ENCODE data around the gene CMTM6. TPM values are rescaled to one million over a fixed set of nuclear protein-coding genes. Genes with fewer than 3 reads are reported as not detected.
A peak's percentile ranks its signal among the peaks of the same experiment; 100 is the strongest.

The CMTM6 gene
- total and polyA plus RNA-seq, 10 of the 15 experiments (the other 5 are each of a cell fraction or from before 2014, with no cell fraction given): 27.1 to 97.3 (median 61.4) TPM

DNA sequence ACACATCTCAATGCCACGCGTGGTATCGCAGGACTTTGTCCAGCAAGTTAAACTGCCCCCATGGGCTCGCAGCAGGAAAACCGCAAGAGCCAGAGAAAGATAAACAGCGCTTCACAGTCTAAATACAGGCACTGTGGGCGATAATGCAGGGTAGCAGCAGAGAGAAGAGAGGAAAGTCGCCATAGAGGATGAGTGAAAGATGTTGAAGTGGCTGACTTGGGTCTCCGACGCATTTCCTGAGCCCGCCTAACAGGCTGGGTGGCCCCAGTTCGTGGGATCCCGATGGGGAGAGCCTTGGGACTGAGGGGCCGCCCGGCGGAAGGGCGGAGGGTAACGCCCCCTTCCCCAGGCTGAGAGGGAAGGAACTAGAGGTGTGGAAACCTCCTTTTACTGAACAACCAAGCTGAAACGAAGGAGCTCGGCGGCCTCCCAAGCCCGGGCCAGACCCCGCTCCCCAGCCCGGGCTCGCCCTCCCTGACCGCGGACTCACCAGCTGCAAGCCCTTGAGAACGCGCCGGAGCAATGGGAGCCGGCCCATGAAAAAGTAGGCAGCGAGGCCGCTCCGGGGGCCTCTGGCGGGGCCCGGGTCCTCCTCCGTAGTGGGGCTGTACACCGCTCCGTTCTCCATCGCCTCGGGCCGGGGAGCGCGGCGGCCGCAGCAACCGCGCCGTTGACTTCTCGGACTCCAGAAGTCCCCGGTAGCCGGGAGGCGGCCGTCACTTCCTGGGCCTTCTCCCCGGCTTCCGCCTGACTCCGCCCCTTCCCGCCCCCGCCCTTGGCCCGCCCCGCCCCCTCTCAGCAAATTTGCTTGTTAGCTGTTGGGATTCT is at the start of gene CMTM6 (continued):
- TF ChIP-seq CEBPB (IDR thresholded peaks at IDR 0.05; ENCODE audit: borderline replicate concordance in 1 of 2, low read depth in 2 of 2, low read length in 2 of 2) (no peak), CREM (IDR thresholded peaks at IDR 0.05; ENCODE audit: low read depth) (0 out of 2 replicates have a peak, but pooled peaks have one; percentile 21), GATAD2B (conservative IDR thresholded peaks at IDR 0.05; ENCODE audit: low read depth) (peak; percentile 87), ZNF384 (IDR thresholded peaks at IDR 0.05; ENCODE audit: borderline replicate concordance, low read depth, low read length) (no peak), NRF1 (conservative IDR thresholded peaks at IDR 0.05; ENCODE audit: low read depth, low read length) (no peak), TCF7 (IDR thresholded peaks at IDR 0.05; ENCODE audit: borderline replicate concordance) (0 out of 2 replicates have a peak, but pooled peaks have one; percentile 3), BMI1 (IDR thresholded peaks at IDR 0.05; ENCODE audit: borderline replicate concordance) (0 out of 2 replicates have a peak, but pooled peaks have one; percentile 21), SMARCA5 (IDR thresholded peaks at IDR 0.05) (no peak), NFYA (IDR thresholded peaks at IDR 0.05; ENCODE audit: borderline replicate concordance, low read depth, low read length) (no peak), NBN (IDR thresholded peaks at IDR 0.05) (peak; percentile 56; the same call in 1 of the 2 replicates), NR2F1 (conservative IDR thresholded peaks at IDR 0.05) (0 out of 2 replicates have a peak, but pooled peaks have one; percentile 46), ZZZ3 (IDR thresholded peaks at IDR 0.05; ENCODE audit: control insufficient read depth, insufficient read length, low read depth) (no peak)
- TF ChIP-seq, protein P1, sequence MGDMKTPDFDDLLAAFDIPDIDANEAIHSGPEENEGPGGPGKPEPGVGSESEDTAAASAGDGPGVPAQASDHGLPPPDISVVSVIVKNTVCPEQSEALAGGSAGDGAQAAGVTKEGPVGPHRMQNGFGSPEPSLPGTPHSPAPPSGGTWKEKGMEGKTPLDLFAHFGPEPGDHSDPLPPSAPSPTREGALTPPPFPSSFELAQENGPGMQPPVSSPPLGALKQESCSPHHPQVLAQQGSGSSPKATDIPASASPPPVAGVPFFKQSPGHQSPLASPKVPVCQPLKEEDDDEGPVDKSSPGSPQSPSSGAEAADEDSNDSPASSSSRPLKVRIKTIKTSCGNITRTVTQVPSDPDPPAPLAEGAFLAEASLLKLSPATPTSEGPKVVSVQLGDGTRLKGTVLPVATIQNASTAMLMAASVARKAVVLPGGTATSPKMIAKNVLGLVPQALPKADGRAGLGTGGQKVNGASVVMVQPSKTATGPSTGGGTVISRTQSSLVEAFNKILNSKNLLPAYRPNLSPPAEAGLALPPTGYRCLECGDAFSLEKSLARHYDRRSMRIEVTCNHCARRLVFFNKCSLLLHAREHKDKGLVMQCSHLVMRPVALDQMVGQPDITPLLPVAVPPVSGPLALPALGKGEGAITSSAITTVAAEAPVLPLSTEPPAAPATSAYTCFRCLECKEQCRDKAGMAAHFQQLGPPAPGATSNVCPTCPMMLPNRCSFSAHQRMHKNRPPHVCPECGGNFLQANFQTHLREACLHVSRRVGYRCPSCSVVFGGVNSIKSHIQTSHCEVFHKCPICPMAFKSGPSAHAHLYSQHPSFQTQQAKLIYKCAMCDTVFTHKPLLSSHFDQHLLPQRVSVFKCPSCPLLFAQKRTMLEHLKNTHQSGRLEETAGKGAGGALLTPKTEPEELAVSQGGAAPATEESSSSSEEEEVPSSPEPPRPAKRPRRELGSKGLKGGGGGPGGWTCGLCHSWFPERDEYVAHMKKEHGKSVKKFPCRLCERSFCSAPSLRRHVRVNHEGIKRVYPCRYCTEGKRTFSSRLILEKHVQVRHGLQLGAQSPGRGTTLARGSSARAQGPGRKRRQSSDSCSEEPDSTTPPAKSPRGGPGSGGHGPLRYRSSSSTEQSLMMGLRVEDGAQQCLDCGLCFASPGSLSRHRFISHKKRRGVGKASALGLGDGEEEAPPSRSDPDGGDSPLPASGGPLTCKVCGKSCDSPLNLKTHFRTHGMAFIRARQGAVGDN (IDR thresholded peaks at IDR 0.05): no peak
- TF ChIP-seq, protein P2, sequence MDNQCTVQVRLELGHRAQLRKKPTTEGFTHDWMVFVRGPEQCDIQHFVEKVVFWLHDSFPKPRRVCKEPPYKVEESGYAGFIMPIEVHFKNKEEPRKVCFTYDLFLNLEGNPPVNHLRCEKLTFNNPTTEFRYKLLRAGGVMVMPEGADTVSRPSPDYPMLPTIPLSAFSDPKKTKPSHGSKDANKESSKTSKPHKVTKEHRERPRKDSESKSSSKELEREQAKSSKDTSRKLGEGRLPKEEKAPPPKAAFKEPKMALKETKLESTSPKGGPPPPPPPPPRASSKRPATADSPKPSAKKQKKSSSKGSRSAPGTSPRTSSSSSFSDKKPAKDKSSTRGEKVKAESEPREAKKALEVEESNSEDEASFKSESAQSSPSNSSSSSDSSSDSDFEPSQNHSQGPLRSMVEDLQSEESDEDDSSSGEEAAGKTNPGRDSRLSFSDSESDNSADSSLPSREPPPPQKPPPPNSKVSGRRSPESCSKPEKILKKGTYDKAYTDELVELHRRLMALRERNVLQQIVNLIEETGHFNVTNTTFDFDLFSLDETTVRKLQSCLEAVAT (IDR thresholded peaks at IDR 0.05): peak; percentile 69; the same call in 1 of the 2 replicates
- TF ChIP-seq, protein P3, sequence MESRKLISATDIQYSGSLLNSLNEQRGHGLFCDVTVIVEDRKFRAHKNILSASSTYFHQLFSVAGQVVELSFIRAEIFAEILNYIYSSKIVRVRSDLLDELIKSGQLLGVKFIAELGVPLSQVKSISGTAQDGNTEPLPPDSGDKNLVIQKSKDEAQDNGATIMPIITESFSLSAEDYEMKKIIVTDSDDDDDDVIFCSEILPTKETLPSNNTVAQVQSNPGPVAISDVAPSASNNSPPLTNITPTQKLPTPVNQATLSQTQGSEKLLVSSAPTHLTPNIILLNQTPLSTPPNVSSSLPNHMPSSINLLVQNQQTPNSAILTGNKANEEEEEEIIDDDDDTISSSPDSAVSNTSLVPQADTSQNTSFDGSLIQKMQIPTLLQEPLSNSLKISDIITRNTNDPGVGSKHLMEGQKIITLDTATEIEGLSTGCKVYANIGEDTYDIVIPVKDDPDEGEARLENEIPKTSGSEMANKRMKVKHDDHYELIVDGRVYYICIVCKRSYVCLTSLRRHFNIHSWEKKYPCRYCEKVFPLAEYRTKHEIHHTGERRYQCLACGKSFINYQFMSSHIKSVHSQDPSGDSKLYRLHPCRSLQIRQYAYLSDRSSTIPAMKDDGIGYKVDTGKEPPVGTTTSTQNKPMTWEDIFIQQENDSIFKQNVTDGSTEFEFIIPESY (IDR thresholded peaks at IDR 0.05): no peak
- TF ChIP-seq, protein P4, sequence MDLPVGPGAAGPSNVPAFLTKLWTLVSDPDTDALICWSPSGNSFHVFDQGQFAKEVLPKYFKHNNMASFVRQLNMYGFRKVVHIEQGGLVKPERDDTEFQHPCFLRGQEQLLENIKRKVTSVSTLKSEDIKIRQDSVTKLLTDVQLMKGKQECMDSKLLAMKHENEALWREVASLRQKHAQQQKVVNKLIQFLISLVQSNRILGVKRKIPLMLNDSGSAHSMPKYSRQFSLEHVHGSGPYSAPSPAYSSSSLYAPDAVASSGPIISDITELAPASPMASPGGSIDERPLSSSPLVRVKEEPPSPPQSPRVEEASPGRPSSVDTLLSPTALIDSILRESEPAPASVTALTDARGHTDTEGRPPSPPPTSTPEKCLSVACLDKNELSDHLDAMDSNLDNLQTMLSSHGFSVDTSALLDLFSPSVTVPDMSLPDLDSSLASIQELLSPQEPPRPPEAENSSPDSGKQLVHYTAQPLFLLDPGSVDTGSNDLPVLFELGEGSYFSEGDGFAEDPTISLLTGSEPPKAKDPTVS (IDR thresholded peaks at IDR 0.05; ENCODE audit: low read depth, low read length): no peak

Data from GM12878 (cell line).